MM.1S (cell line): ENCODE measurements around the gene PTPRZ1.

Experiments
- CTCF ChIP-seq: fragments of 300-600 bp; sonication (generic); IDR thresholded peaks from 2 replicates; pipeline ENCODE4 v1.5.1; 2016; ENCODE audit warnings: antibody characterized with exemption, low read length, mixed read lengths
- EZH2 ChIP-seq: fragments of 300-600 bp; sonication (generic); optimal IDR thresholded peaks from 2 replicates; pipeline ENCODE3; 2017; ENCODE audit warnings: low read depth, mild to moderate bottlenecking, antibody characterized with exemption, low read length, mixed read lengths
- EZH2phosphoT487 ChIP-seq: fragments of 300-600 bp; sonication (generic); IDR thresholded peaks from 2 replicates; pipeline ENCODE4 v1.6.1; 2018; ENCODE audit warnings: antibody characterized with exemption, low read length

DNA sequence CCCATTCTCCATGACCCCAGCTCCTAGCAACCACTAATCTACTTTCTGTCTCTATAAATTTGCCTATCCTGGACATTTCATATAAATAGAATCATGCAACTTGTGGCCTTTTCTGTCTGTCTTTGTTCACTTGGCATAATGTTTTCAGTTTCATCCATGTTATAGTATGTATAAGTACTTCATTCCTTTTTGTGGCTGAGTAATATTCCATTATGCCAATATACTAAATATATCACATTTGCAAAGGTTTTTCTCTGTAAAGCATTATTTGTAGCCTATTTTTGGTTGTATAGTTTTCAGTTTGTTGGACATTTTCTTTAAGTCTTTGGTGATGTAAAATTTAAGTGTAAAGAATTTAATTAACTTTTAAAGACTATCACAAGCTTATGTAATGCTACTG lies 2.2 kb downstream of the PTPRZ1 start:
- TF ChIP-seq CTCF: no peak
- TF ChIP-seq EZH2: no peak
- TF ChIP-seq EZH2phosphoT487: no peak
